Hematopoietic multipotent progenitor cell treated with erythropoietin and hydrocortisone succinate and interleukin-3 and kit ligand, for 8 days (in vitro differentiated cells): ENCODE data around the gene BOC.
A peak's percentile ranks its signal among the peaks of the same experiment; 100 is the strongest.

Experiments
- DNase-seq: peaks from one replicate; pipeline ENCODE4 v3.0.0-alpha.2; 2015

The BOC gene

GRCh38 chr3:113223475-113224281 lies 12.3 kb downstream of the BOC start:
- peak; percentile 5 for DNase-seq

- DNase-seq = no peak
These were observed 13.9 kb downstream of the BOC start for GRCh38 chr3:113225286-113225685.

- DNase-seq = no peak
These were observed 15.1 kb downstream of the BOC start for GRCh38 chr3:113226491-113226890.

- DNase-seq = no peak
These were observed 15.8 kb downstream of the BOC start for GRCh38 chr3:113227146-113227545.

GRCh38 chr3:113228498-113229286 lies 17.3 kb downstream of the BOC start:
- DNase-seq = no peak

GRCh38 chr3:113231391-113231790 lies 20.0 kb downstream of the BOC start:
- no peak for DNase-seq

- DNase-seq = no peak
These were observed 20.5 kb downstream of the BOC start for GRCh38 chr3:113231827-113232253.

- DNase-seq = no peak
These were observed 21.0 kb downstream of the BOC start for GRCh38 chr3:113232342-113232741.

- DNase-seq = no peak
These were observed 22.1 kb downstream of the BOC start for GRCh38 chr3:113233497-113233896.

- DNase-seq = no peak
These were observed 22.7 kb downstream of the BOC start for GRCh38 chr3:113234028-113234427.

- DNase-seq = no peak
These were observed 23.4 kb downstream of the BOC start for GRCh38 chr3:113234688-113235260.

GRCh38 chr3:113238503-113238902 lies 27.1 kb downstream of the BOC start:
- DNase-seq = no peak

GRCh38 chr3:113240841-113241240 lies 29.5 kb downstream of the BOC start:
- no peak for DNase-seq

GRCh38 chr3:113241292-113242095 lies 30.1 kb downstream of the BOC start:
- DNase-seq = no peak

- DNase-seq = no peak
These were observed 30.8 kb downstream of the BOC start for GRCh38 chr3:113242096-113242581.

GRCh38 chr3:113243071-113243470 lies 31.7 kb downstream of the BOC start:
- no peak for DNase-seq

GRCh38 chr3:113243846-113244245 lies 32.5 kb downstream of the BOC start:
- DNase-seq = no peak

- DNase-seq = no peak
These were observed 34.4 kb downstream of the BOC start for GRCh38 chr3:113245761-113246161.

GRCh38 chr3:113247068-113247467 lies 35.7 kb downstream of the BOC start:
- DNase-seq = no peak

- DNase-seq = no peak
These were observed 36.5 kb downstream of the BOC start for GRCh38 chr3:113247675-113248458.

- DNase-seq = no peak
These were observed 37.8 kb downstream of the BOC start for GRCh38 chr3:113249111-113249510.

- no peak for DNase-seq
These were observed 38.2 kb downstream of the BOC start for GRCh38 chr3:113249601-113250000.
